Breast epithelium (tissue), 3 donors: ENCODE measurements around the gene ARPP21.

Experiments used
- CTCF ChIP-seq, 3 donors: fragments of 450-650 bp; IDR thresholded peaks; one replicate each; pipeline ENCODE4 v1.5.1; 2016 to 2017; ENCODE audit warnings: antibody characterized with exemption in 3 of 3, mild to moderate bottlenecking in 3 of 3, moderate library complexity in 3 of 3
- POLR2A ChIP-seq: fragments of 450-650 bp; IDR thresholded peaks from one replicate; pipeline ENCODE4 v1.6.1; 2016; ENCODE audit warnings: antibody characterized with exemption, mild to moderate bottlenecking, moderate library complexity

GRCh38 chr3:35745351-35745750, 106.0 kb downstream of the ARPP21 start:
- TF ChIP-seq CTCF (IDR thresholded peaks at IDR 0.05): no peak
- TF ChIP-seq POLR2A: no peak
